HEK293 (cell line): ENCODE measurements around the gene CRTC1.

Experiments
- CTCF ChIP-seq: fragments of 450-650 bp; formaldehyde crosslinking; IDR thresholded peaks from 2 replicates; pipeline ENCODE4 v1.5.1; 2016; ENCODE audit warnings: missing biosample characterization, missing genetic modification characterization
- REST ChIP-seq: fragments of 450-650 bp; formaldehyde crosslinking; IDR thresholded peaks from 2 replicates; pipeline ENCODE4 v1.5.1; 2016; ENCODE audit warnings: missing biosample characterization, missing genetic modification characterization
- SP2 ChIP-seq: fragments of 450-650 bp; formaldehyde crosslinking; IDR thresholded peaks from 2 replicates; pipeline ENCODE4 v1.5.1; 2016; ENCODE audit warnings: missing biosample characterization, missing genetic modification characterization
- TCF7L2 ChIP-seq: IDR thresholded peaks from 2 replicates; pipeline ENCODE4 v1.6.1; 2011; ENCODE audit warnings: low read depth, mild to moderate bottlenecking, inconsistent platforms, low read length, moderate library complexity, borderline replicate concordance
- ZFP69B ChIP-seq: fragments of 450-650 bp; formaldehyde crosslinking; IDR thresholded peaks from 2 replicates; pipeline ENCODE4 v1.5.1; 2016; ENCODE audit warnings: missing biosample characterization, missing genetic modification characterization
- ZNF274 ChIP-seq, 2 experiments: fragments of 200-500 bp in 1 of 2; fragments of 450-650 bp in 1 of 2; sonication (Bioruptor generic) in 1 of 2; formaldehyde crosslinking in 1 of 2; IDR thresholded peaks; 2 replicates each; pipeline versions ENCODE4 v1.5.1 to v1.6.1; 2014 to 2016; ENCODE audit warnings: borderline replicate concordance in 1 of 2, inconsistent platforms in 1 of 2, low read length in 1 of 2, missing biosample characterization in 1 of 2, missing genetic modification characterization in 1 of 2
- ZNF311 ChIP-seq: fragments of 450-650 bp; formaldehyde crosslinking; IDR thresholded peaks from 2 replicates; pipeline ENCODE4 v1.5.1; 2017; ENCODE audit warnings: missing biosample characterization, missing genetic modification characterization, borderline replicate concordance
- ZNF449 ChIP-seq: fragments of 450-650 bp; formaldehyde crosslinking; IDR thresholded peaks from 2 replicates; pipeline ENCODE4 v1.5.1; 2017; ENCODE audit warnings: missing biosample characterization, mild to moderate bottlenecking, missing genetic modification characterization, moderate library complexity
- ZNF654 ChIP-seq: fragments of 450-650 bp; formaldehyde crosslinking; IDR thresholded peaks from 2 replicates; pipeline ENCODE4 v1.5.1; 2016; ENCODE audit warnings: low read depth, missing biosample characterization, missing genetic modification characterization
- ZNF707 ChIP-seq: fragments of 450-650 bp; formaldehyde crosslinking; IDR thresholded peaks from 2 replicates; pipeline ENCODE4 v1.5.1; 2016; ENCODE audit warnings: missing biosample characterization, missing genetic modification characterization
- ZNF791 ChIP-seq: fragments of 450-650 bp; formaldehyde crosslinking; IDR thresholded peaks from 2 replicates; pipeline ENCODE4 v1.5.1; 2016; ENCODE audit warnings: missing biosample characterization, missing genetic modification characterization

DNA sequence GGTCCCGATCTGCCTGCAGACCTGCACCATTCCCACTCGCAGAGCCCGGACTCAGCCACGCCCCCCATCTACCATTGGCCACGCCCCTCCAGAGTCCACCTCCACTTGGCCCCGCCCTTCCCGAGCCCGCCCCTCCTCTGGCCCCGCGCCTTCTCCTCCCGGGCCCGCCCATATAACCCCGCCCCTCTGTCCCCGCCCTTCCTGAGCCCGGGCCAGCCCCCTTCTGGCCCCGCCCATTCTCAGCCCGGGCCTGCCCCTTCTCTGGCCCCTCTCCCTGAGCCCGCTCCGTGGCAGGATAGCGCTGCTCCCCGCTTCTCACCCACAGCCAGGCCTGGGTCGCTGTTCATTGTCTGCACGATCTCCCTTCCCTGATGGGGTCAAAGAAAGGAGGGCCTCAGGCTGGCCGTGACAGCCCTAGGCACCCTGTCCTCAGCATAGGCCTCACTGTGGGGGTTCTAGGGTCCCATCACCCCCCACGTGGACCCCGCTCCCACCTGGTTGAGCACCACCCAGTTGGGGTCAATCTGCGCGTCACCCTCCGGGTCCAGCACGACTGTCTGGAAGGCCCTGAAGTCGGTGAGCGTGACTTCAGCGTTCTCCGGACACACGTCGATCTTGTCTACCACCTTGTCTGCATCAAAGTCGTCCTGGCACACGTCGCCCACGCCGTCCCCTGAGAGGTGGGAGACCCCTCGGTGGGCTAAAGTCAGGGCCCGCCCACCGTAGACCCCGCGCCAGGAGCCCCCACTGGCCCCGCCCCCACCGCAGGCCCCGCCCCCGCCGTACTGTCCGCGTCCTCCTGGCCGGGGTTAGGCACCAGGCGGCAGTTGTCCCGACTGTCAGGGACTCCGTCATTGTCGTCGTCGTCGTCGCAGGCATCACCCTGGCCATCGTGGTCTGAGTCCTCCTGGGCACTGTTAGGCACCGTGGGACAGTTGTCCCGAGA lies 102.0 kb downstream of the CRTC1 start:
- TF ChIP-seq CTCF (tag by site-specific recombination) (no peak), ZNF311 (no peak), ZNF791 (tag by site-specific recombination) (no peak), ZNF707 (no peak), REST (no peak), SP2 (peak; percentile 88), ZNF449 (no peak), TCF7L2 (no peak), ZNF274 (IDR thresholded peaks at IDR 0.05; ENCODE audit: low read length) (no peak), ZNF274 (tag by site-specific recombination; IDR thresholded peaks at IDR 0.05; ENCODE audit: borderline replicate concordance) (no peak), ZNF654 (tag by site-specific recombination) (no peak), ZFP69B (tag by site-specific recombination) (no peak)
